Measurements from ENCODE around the gene GGTLC1. TPM values are rescaled to one million over a fixed set of nuclear protein-coding genes. Genes with fewer than 3 reads are reported as not detected.
"Not testable (repeated sequence)": the region's sequence is repeated elsewhere in the genome, so short reads cannot be mapped to it uniquely, and the experiment has no call there.

GGTLC1 gene
- total and polyA plus RNA-seq, 7 donors, result not detected

DNA sequence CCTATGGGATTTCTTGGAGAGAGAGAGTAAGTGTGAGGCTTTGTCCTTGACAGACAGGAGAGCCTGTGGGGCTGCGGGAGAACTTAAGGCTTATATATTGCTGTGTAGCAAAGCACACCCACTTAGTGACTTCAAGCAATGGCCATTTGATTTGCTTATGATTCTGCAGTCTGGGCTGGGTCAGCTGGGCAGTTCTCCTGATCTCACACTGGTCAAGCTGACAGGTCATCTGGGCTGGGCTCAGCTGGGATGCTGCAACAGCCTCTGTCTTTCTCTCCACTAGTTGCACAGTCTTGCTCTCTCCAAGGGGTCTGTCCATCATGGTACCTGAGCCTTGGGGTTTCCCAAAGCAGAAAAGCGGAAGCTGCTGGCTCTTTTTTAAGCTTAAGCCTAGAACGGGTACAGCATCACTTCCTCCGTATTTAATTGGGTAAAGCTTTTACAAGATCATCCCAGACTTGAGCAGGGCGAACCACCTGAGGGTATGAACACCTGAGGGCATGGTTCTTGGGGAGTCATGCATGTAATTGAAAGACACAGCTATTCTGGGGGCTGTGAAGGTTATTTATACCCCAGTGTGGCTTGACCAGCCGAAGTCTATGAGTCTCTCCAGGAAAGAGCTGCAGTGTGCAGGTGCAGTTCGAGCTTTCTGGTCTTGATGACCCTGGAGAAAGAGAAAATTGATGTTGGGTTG lies 13.3 kb upstream of the GGTLC1 start:
- H3K4me1 ChIP-seq, result no peaks in the 10 kb centered on the region
- no peak for TF ChIP-seq CTCF (IDR thresholded peaks at IDR 0.05)
- DNase-seq (no peak), ATAC-seq (no peak)
- no peaks in the 10 kb centered on the region for H3K9me3 ChIP-seq
- intact Hi-C loops (cut with DNase I), result no loop called here
- no peaks in the 10 kb centered on the region for H3K36me3 ChIP-seq (ENCODE audit: insufficient read depth in 1 of 2, low read depth in 1 of 2)
- H3K4me3 ChIP-seq, result no peak overlapping the region
- WGBS, 3 donors, result 71 to 77% (median 74%) methylated on average over 7 of the region's 7 CpGs
- H3K27ac ChIP-seq, result no peak overlapping the region
- peaks cover 0 to 19% (median 5%) of the 10 kb centered on the region in 3 donors for H3K27me3 ChIP-seq (ENCODE audit: insufficient read depth in 3 of 3, low read length in 2 of 3)

DNA sequence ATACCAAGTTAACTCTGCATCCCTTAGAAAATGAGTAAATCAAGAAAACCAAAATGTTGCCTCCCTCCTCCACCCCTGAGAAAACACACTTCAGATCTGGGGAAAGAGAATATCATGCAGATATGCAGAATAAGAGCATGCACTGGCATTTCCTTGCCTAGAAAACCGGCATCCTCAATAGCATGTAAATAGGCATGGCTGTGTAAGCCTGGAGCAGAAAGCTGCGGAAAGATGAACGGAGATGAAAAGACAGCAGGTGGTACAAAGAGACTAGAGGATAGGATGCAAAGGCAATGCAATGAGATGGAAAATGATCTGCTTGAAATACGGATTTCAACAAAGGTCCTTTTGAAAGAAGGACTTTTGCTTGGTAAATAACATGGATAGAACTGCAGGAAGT lies 10.3 kb upstream of the GGTLC1 start:
- DNase-seq (no peak), ATAC-seq (no peak)
- Histone ChIP-seq H3K27ac (no peak overlapping the region), H3K4me3 (no peak overlapping the region), H3K9me3 (no peaks in the 10 kb centered on the region), H3K27me3 (ENCODE audit: insufficient read depth in 3 of 3, low read length in 2 of 3) (peaks cover 0 to 19% (median 5%) of the 10 kb centered on the region in 3 donors), H3K4me1 (no peaks in the 10 kb centered on the region), H3K36me3 (ENCODE audit: insufficient read depth in 1 of 2, low read depth in 1 of 2) (no peaks in the 10 kb centered on the region)
- TF ChIP-seq CTCF (IDR thresholded peaks at IDR 0.05), result no peak
- WGBS, 3 donors, result 41 to 62% (median 49%) methylated on average over 4 of the region's 4 CpGs
- intact Hi-C loops (cut with DNase I), result loop anchor here (5.0 to 10.0 kb wide), 5 partner anchors 62 to 1654 kb away; no protein-coding TSS in a partner anchor

GRCh38 chr20:23998392-23998791 lies 9.8 kb upstream of the GGTLC1 start:
- 86 to 93% (median 91%) methylated on average over 8 of the region's 8 CpGs for WGBS, 3 donors
- H3K4me3 ChIP-seq, result no peak overlapping the region
- no peaks in the 10 kb centered on the region for H3K9me3 ChIP-seq
- no peak overlapping the region for H3K27ac ChIP-seq
- H3K36me3 ChIP-seq (ENCODE audit: insufficient read depth in 1 of 2, low read depth in 1 of 2), result no peaks in the 10 kb centered on the region
- DNase-seq (no peak), ATAC-seq (no peak)
- intact Hi-C loops (cut with DNase I), result loop anchor here (5.0 to 10.0 kb wide), 5 partner anchors 61 to 1654 kb away; no protein-coding TSS in a partner anchor
- no peak for TF ChIP-seq CTCF (IDR thresholded peaks at IDR 0.05)
- peaks cover 0 to 19% (median 3%) of the 10 kb centered on the region in 3 donors for H3K27me3 ChIP-seq (ENCODE audit: insufficient read depth in 3 of 3, low read length in 2 of 3)
- H3K4me1 ChIP-seq, result no peaks in the 10 kb centered on the region

GRCh38 chr20:23995905-23996666 lies 7.5 kb upstream of the GGTLC1 start:
- Histone ChIP-seq H3K36me3 (ENCODE audit: insufficient read depth in 1 of 2, low read depth in 1 of 2) (no peaks in the 10 kb centered on the region), H3K4me3 (no peak overlapping the region), H3K9me3 (no peaks in the 10 kb centered on the region), H3K27me3 (ENCODE audit: insufficient read depth in 3 of 3, low read length in 2 of 3) (peaks cover 0 to 19% (median 3%) of the 10 kb centered on the region in 3 donors), H3K27ac (no peak overlapping the region), H3K4me1 (no peaks in the 10 kb centered on the region)
- intact Hi-C loops (cut with DNase I), result loop anchor here (5.0 to 10.0 kb wide), 5 partner anchors 59 to 1651 kb away; no protein-coding TSS in a partner anchor
- DNase-seq (peak in 1 of 2 donors; percentile 51), ATAC-seq (no peak)
- WGBS, 3 donors, result 47 to 50% (median 47%) methylated on average over 11 of the region's 11 CpGs
- peak; percentile 78 for TF ChIP-seq CTCF (IDR thresholded peaks at IDR 0.05)

DNA sequence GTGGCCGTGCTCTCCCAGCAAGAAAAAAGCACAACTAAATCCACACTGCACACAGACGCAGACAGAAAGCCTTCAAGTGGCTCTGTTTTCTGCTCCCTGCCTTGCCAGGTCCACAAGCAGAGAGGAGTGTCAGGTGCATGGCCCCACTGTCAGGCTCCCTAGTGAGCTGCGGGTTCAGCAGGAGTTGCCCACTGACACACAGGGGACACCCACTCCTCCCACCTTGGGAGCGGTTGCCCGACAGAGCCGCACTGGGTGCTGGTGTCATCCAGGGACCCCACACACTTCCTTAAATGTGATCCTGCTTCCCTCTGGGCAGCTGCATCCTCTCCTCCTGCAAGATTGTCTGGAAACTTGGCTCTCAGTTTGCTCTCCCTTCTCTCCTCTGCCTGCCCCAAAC lies 6.7 kb upstream of the GGTLC1 start:
- H3K4me1 ChIP-seq; H3K9me3 ChIP-seq; DNase-seq; H3K4me3 ChIP-seq; H3K27ac ChIP-seq; H3K36me3 ChIP-seq (ENCODE audit: insufficient read depth in 1 of 2, low read depth in 1 of 2); ATAC-seq: not testable (repeated sequence)
- peaks cover 0 to 19% (median 3%) of the 10 kb centered on the region in 3 donors for H3K27me3 ChIP-seq (ENCODE audit: insufficient read depth in 3 of 3, low read length in 2 of 3)
- intact Hi-C loops (cut with DNase I), result loop anchor here (5.0 to 10.0 kb wide), 5 partner anchors 58 to 1650 kb away; no protein-coding TSS in a partner anchor
- 73 to 86% (median 80%) methylated on average over 4 to 6 of the region's 6 CpGs for WGBS, 3 donors

GRCh38 chr20:23994001-23994633 lies 5.5 kb upstream of the GGTLC1 start:
- not testable (repeated sequence) for ATAC-seq; H3K27ac ChIP-seq; H3K4me3 ChIP-seq; H3K9me3 ChIP-seq; DNase-seq; H3K4me1 ChIP-seq; H3K36me3 ChIP-seq (ENCODE audit: insufficient read depth in 1 of 2, low read depth in 1 of 2)
- H3K27me3 ChIP-seq (ENCODE audit: insufficient read depth in 3 of 3, low read length in 2 of 3), result peaks cover 0 to 14% (median 0%) of the 10 kb centered on the region in 3 donors
- intact Hi-C loops (cut with DNase I), result loop anchor here (10.0 kb wide), 2 partner anchors 549 to 1649 kb away; no protein-coding TSS in a partner anchor
- WGBS, 3 donors, result 67 to 78% (median 74%) methylated on average over 10 to 14 of the region's 14 CpGs

- ATAC-seq; DNase-seq; H3K36me3 ChIP-seq (ENCODE audit: insufficient read depth in 1 of 2, low read depth in 1 of 2); H3K9me3 ChIP-seq; H3K4me3 ChIP-seq; H3K4me1 ChIP-seq; H3K27ac ChIP-seq: not testable (repeated sequence)
- peaks cover 0 to 11% (median 0%) of the 10 kb centered on the region in 3 donors for H3K27me3 ChIP-seq (ENCODE audit: insufficient read depth in 3 of 3, low read length in 2 of 3)
- 52 to 70% (median 66%) methylated on average over 10 to 12 of the region's 12 CpGs for WGBS, 3 donors
- intact Hi-C loops (cut with DNase I), result loop anchor here (10.0 kb wide), 2 partner anchors 549 to 1649 kb away; no protein-coding TSS in a partner anchor
Observed at GRCh38 chr20:23993440-23993839, 4.9 kb upstream of the GGTLC1 start.

Data from psoas muscle (tissue), 8 donors.